Activated CD4-positive, alpha-beta T cell treated with anti-CD3 and anti-CD28 coated beads, Interleukin-2, amount 10 ng/mL, durations not matched to agents 7 days and 5 days (primary cell): Measurements from ENCODE around the gene SUB1. TPM values are rescaled to one million over a fixed set of nuclear protein-coding genes. Genes with fewer than 3 reads are reported as not detected.
"Not testable (repeated sequence)": the region's sequence is repeated elsewhere in the genome, so short reads cannot be mapped to it uniquely, and the experiment has no call there.

Source experiments
- CTCF ChIA-PET: fragments of 350-600 bp; sonication (Branson Sonifier 250); formaldehyde crosslinking; loops from one replicate; lab custom pipeline; 2021; ENCODE audit warnings: antibody characterized with exemption; lab: Charles Lee
- POLR2A ChIA-PET: fragments of 350-600 bp; sonication (Branson Sonifier 250); formaldehyde crosslinking; loops from one replicate; lab custom pipeline; 2021; ENCODE audit warnings: antibody characterized with exemption; lab: Charles Lee
- DNase-seq: peaks from one replicate; pipeline ENCODE4 v3.0.0-alpha.2; 2020
- H3K27ac Mint-ChIP-seq: one replicate; pipeline ENCODE4 v1.8.0; 2021; ENCODE audit warnings: mild to moderate bottlenecking, moderate library complexity, mixed read lengths
- H3K27me3 Mint-ChIP-seq: one replicate; pipeline ENCODE4 v1.8.0; 2021; ENCODE audit warnings: mixed read lengths
- H3K36me3 Mint-ChIP-seq: one replicate; pipeline ENCODE4 v1.8.0; 2021; ENCODE audit warnings: low read depth, mixed read lengths
- H3K4me1 Mint-ChIP-seq: one replicate; pipeline ENCODE4 v1.8.0; 2021; ENCODE audit warnings: mixed read lengths
- H3K4me3 Mint-ChIP-seq: one replicate; pipeline ENCODE4 v1.8.0; 2021; ENCODE audit warnings: mild to moderate bottlenecking, moderate library complexity, mixed read lengths
- H3K9me3 Mint-ChIP-seq: one replicate; pipeline ENCODE4 v1.8.0; 2021; ENCODE audit warnings: mixed read lengths
- total RNA-seq, 2 experiments: library from RNA; stranded (reverse); gene quantifications; one replicate each; pipeline ENCODE4 v1.2.3, GENCODE V29; 2021

Gene SUB1
- 100 to 1,000 TPM; 430 to 446 TPM for total RNA-seq

DNA sequence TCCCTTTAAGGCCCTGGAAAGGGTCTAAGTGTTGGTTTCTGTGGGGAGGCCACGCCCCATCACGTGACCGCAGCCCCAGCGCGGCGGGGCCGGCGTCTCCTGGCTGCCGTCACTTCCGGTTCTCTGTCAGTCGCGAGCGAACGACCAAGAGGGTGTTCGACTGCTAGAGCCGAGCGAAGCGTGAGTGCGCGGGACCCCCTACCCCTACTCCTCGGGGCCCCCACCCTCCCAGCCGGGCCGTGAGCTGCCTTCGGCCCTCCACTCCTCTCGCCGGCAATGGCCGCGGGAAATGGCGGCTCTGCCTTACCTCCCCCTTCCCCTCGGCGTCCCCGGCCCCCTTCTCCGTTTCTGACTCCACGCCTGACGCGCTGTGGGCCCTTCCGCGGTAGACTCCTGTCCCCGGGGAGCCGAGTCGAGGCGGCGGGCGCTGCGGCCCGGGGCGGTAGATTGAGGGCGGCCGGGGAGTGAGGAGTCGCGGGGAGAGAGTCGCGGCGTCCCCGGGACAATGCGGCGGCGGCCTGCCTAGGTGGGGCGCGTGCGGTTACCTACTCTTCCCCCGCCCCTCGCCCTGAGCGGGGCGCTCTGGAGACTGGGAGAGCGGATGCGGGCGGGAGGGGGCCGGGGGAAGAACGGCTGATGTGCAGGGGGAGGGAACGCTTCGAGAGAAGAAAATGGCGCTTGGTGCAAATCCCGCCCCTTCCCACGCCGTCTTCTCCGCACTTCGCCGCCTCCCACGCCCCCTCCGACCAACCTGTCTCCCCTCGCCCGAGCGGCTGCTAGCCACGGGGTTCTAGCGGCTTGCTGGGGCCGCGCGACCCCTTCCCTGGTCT lies at the start of gene SUB1:
Gene SUB1 (plus strand): TSS at position 112 of the 830 bp plus-strand sequence. CDS start 2,956 bp downstream, outside the sequence.
- peaks cover 71% of the 10 kb centered on the region for H3K4me1 Mint-ChIP-seq

DNA sequence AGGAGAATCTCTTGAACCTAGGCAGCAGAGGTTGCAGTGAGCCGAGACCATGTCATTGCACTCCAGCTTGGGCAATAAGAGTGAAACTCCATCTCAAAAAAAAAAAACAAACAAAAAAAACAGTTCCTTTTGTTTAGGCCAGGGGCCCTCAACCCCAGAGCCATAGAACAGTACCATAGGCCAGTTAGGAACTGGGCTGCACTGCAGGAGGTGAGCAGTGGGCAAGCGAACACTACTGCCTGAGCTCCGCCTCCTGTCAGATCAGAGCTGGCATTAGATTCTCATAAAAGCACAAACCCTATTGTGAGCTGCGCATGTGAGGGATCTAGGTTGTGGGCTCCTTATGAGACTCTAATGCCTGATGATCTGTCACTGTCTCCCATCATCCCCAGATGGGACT lies 49.1 kb upstream of the SUB1 start:
- peaks cover 17% of the 10 kb centered on the region for H3K36me3 Mint-ChIP-seq
- no peak overlapping the region for H3K4me3 Mint-ChIP-seq

More for the DNA sequence above, at the start of gene SUB1:
- Mint-ChIP-seq H3K9me3 (no peaks in the 10 kb centered on the region), H3K36me3 (peaks cover 25% of the 10 kb centered on the region), H3K27me3 (no peaks in the 10 kb centered on the region), H3K27ac (peak within 1 kb of the TSS; percentile 99), H3K4me3 (peak within 1 kb of the TSS; percentile 93)
- ChIA-PET POLR2A (no interaction called here), CTCF (interaction anchor here (0.6 to 3.3 kb wide), 8 partner anchors 10 to 120 kb away, joined by 3 to 20 read pairs (median 4); no protein-coding TSS in a partner anchor)
- peak; percentile 95 for DNase-seq

DNA sequence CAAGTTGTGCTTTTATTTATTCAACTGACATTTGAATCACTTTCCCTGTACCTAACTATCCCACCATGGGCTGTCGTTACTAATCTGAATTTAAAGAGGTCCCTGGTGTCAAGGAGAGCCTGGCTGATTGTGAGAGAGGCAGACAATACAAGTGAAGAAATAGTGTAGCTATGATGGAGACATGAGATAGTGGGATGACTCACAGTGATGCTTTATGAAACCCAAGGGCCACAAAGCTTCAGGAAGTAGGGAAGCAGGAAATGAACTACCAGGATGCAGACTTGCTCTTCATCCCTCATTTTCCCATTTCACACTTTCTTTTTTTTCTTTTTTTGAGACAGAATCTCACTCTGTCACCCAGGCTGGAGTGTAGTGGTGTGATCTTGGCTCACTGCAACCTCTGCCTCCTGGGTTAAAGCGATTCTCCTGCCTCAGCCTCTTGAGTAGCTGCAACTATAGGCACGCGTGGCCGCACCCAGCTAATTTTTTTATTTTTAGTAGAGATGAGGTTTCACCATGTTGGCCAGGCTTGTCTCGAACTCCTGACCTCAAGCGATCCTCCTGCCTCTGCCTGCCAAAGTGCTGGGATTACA lies 47.8 kb upstream of the SUB1 start:
- POLR2A ChIA-PET = interaction anchor here (0.7 kb wide), 1 partner anchor 38 kb away, joined by 3 read pairs; no protein-coding TSS in a partner anchor
- Mint-ChIP-seq H3K36me3 (peaks cover 20% of the 10 kb centered on the region), H3K27ac (peak overlapping the region; percentile 72), H3K4me1 (peaks cover 82% of the 10 kb centered on the region)
- CTCF ChIA-PET = interaction anchor here (1.5 to 2.9 kb wide), 4 partner anchors 9 to 53 kb away, joined by 7 to 13 read pairs (median 10); no protein-coding TSS in a partner anchor
- not testable (repeated sequence) for H3K9me3 Mint-ChIP-seq, H3K27me3 Mint-ChIP-seq, H3K4me3 Mint-ChIP-seq, DNase-seq

More for the DNA sequence above, 49.1 kb upstream of the SUB1 start:
- peaks cover 2% of the 10 kb centered on the region for H3K9me3 Mint-ChIP-seq
- no peaks in the 10 kb centered on the region for H3K27me3 Mint-ChIP-seq
- CTCF ChIA-PET = interaction anchor here (0.7 to 2.9 kb wide), 6 partner anchors 8 to 54 kb away, joined by 4 to 13 read pairs (median 8); no protein-coding TSS in a partner anchor
- no peak for DNase-seq
- H3K27ac Mint-ChIP-seq = peak overlapping the region; percentile 33
- POLR2A ChIA-PET = no interaction called here
- H3K4me1 Mint-ChIP-seq = peaks cover 85% of the 10 kb centered on the region

GRCh38 chr5:32538031-32538547 lies 47.3 kb upstream of the SUB1 start:
- peak; percentile 41 for DNase-seq
- ChIA-PET POLR2A (interaction anchor here (0.6 kb wide), 1 partner anchor 48 kb away, joined by 4 read pairs; no protein-coding TSS in a partner anchor), CTCF (interaction anchor here (1.5 to 2.9 kb wide), 3 partner anchors 9 to 45 kb away, joined by 7 to 13 read pairs (median 12); no protein-coding TSS in a partner anchor)
- peak overlapping the region; percentile 72 for H3K27ac Mint-ChIP-seq
- H3K4me1 Mint-ChIP-seq = peaks cover 82% of the 10 kb centered on the region
- H3K4me3 Mint-ChIP-seq = no peak overlapping the region
- H3K9me3 Mint-ChIP-seq = peaks cover 6% of the 10 kb centered on the region
- H3K27me3 Mint-ChIP-seq = no peaks in the 10 kb centered on the region
- peaks cover 22% of the 10 kb centered on the region for H3K36me3 Mint-ChIP-seq

DNA sequence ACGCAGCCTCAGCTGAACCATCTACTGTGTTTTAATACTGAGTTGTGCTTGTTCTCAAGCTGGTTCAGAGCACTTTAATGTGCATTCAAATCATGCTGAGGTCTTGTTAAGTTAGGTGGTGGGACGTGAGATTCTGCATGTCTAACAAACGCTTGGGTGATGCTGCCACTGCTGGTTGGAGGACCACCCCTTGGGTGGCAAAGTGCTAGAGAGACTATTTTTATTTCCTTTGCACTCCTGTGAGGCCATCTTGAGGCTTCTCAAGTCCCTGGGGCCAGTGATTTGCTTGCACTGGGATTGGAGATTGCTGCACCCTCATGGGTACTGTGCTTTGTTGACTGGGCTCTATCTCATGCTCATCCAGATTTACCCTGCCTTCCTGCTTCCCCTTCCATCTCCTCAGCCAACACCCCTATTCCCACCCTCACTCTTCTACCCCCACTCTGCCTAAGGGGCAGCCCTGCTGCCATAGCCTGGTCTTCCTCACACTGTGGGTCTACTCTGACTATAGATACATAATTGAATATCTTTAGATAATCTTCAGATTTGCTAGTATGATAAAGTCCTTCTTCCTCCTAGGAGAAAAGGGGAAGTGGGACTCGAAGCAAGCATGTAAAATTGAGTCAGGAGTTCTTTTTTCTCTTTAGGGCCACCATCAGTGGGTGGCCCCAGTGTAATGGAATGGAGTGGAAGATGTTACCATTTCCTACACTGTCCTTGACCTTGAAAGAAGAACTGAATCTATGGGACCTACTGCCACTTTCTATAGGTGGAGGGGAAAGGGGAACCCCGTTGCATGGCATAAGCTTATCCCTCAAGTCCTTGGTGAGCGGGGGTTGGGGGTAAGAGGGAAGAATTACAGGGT lies 45.1 kb upstream of the SUB1 start:
- POLR2A ChIA-PET = no interaction called here
- peaks cover 22% of the 10 kb centered on the region for H3K36me3 Mint-ChIP-seq
- DNase-seq = no peak
- H3K27ac Mint-ChIP-seq = no peak overlapping the region
- CTCF ChIA-PET = interaction anchor here (1.0 kb wide), 1 partner anchor 29 kb away, joined by 4 read pairs; no protein-coding TSS in a partner anchor
- H3K4me3 Mint-ChIP-seq = no peak overlapping the region
- H3K9me3 Mint-ChIP-seq = peaks cover 6% of the 10 kb centered on the region
- H3K4me1 Mint-ChIP-seq = peaks cover 69% of the 10 kb centered on the region
- H3K27me3 Mint-ChIP-seq = no peaks in the 10 kb centered on the region

GRCh38 chr5:32541241-32541640 lies 44.1 kb upstream of the SUB1 start:
- POLR2A ChIA-PET = no interaction called here
- DNase-seq = no peak
- Mint-ChIP-seq H3K9me3 (peaks cover 6% of the 10 kb centered on the region), H3K36me3 (peaks cover 19% of the 10 kb centered on the region), H3K4me1 (peaks cover 59% of the 10 kb centered on the region), H3K27ac (no peak overlapping the region), H3K4me3 (no peak overlapping the region), H3K27me3 (no peaks in the 10 kb centered on the region)
- CTCF ChIA-PET = interaction anchor here (1.1 to 1.4 kb wide), 2 partner anchors 49 to 52 kb away, joined by 3 to 5 read pairs; no protein-coding TSS in a partner anchor

- Mint-ChIP-seq H3K4me1 (peaks cover 48% of the 10 kb centered on the region), H3K36me3 (peaks cover 19% of the 10 kb centered on the region), H3K27ac (peak overlapping the region; percentile 88), H3K9me3 (peaks cover 6% of the 10 kb centered on the region), H3K4me3 (peak overlapping the region; percentile 23), H3K27me3 (no peaks in the 10 kb centered on the region)
- peak; percentile 56 for DNase-seq
- CTCF ChIA-PET = interaction anchor here (1.1 to 1.4 kb wide), 3 partner anchors 8 to 53 kb away, joined by 3 to 5 read pairs (median 4); no protein-coding TSS in a partner anchor
- POLR2A ChIA-PET = interaction anchor here (0.7 kb wide), 1 partner anchor 29 kb away, joined by 3 read pairs; no protein-coding TSS in a partner anchor
Measured at GRCh38 chr5:32542216-32543059, 42.9 kb upstream of the SUB1 start.

DNA sequence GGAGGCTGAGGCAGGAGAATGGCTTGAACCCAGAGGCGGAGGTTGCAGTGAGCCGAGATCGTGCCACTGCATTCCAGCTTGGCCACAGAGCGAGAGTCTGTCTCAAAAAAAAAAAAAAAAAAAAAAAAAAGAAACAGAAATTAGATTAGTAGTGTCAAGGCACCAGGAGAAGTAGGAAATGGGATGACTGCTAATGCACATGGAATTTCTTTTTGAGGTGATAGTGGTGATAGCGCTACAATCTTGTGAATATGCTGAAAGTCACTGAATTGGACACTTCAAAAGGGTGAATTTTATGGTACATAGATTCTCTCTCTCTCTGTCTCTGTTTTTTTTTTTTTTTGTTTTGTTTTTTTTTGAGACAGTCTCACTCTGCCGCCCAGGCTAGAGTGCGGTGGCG lies 42.1 kb upstream of the SUB1 start:
- CTCF ChIA-PET = interaction anchor here (1.1 kb wide), 1 partner anchor 9 kb away, joined by 4 read pairs; no protein-coding TSS in a partner anchor
- Mint-ChIP-seq H3K4me3 (no peak overlapping the region), H3K4me1 (peaks cover 40% of the 10 kb centered on the region), H3K27ac (no peak overlapping the region), H3K27me3 (no peaks in the 10 kb centered on the region), H3K36me3 (peaks cover 21% of the 10 kb centered on the region), H3K9me3 (peaks cover 6% of the 10 kb centered on the region)
- POLR2A ChIA-PET = no interaction called here
- no peak for DNase-seq

DNA sequence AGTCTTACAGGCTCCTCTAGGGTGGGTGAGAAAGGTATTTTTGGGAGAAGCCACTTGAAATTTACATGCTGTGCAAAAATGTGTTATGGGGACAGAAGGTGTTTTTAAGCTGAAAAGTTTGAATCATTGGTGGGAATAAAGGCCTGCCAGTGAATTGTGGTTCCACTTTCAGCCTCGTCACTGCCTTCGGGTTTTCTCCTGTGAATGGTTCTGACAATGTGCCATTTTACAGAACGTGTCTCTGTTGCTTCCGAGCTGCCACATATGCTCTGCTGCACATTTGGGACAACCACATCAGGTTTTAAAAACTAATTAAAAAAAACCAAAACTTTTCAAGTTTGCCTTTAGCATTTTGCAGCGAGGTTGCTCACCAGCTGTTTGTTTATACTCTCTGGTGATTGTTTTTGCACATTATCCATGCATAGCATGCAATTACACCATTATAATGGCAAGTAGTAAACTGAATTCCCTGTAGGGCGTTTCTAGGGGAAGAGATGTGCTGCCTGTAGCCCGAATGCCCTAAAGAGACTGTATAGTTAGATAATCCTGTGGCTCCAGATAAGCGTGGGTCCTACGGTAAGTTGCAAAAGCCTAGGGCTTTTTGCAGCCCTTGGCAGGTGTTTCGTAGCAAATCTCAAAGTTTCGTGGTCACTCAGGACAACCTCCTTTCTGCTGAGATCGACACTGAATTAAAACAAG lies 40.1 kb upstream of the SUB1 start:
- ChIA-PET POLR2A (no interaction called here), CTCF (interaction anchor here (0.8 to 1.9 kb wide), 4 partner anchors 9 to 15 kb away, joined by 3 to 5 read pairs (median 4); no protein-coding TSS in a partner anchor)
- peaks cover 24% of the 10 kb centered on the region for H3K4me1 Mint-ChIP-seq
- H3K36me3 Mint-ChIP-seq = peaks cover 13% of the 10 kb centered on the region
- H3K27me3 Mint-ChIP-seq = no peaks in the 10 kb centered on the region
- no peak for DNase-seq
- H3K9me3 Mint-ChIP-seq = peaks cover 6% of the 10 kb centered on the region
- no peak overlapping the region for H3K27ac Mint-ChIP-seq
- H3K4me3 Mint-ChIP-seq = no peak overlapping the region

DNA sequence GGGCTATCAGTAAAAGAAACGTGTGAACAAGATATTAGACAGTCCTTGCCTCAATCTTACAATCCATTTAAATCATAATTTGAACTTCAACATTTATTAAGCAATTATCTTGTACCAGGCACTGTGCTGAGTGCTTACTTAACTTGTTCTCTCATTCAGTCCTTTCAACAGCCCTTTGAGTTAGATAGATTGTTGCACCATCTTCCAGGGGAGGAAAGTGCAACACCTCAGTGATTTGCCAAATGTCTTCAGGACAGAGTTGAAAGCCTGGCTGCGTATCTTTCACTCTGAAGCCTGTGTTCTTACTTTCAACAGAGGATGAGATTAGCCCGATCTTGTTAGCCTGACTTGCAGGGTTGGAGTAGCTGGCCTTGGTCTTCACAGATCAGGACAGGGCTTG lies 34.2 kb upstream of the SUB1 start:
- POLR2A ChIA-PET = no interaction called here

More for the DNA sequence above, 34.2 kb upstream of the SUB1 start:
- H3K4me1 Mint-ChIP-seq = peaks cover 11% of the 10 kb centered on the region
- no peaks in the 10 kb centered on the region for H3K27me3 Mint-ChIP-seq
- H3K27ac Mint-ChIP-seq = no peak overlapping the region
- peaks cover 6% of the 10 kb centered on the region for H3K9me3 Mint-ChIP-seq
- CTCF ChIA-PET = interaction anchor here (1.4 kb wide), 1 partner anchor 23 kb away, joined by 4 read pairs; no protein-coding TSS in a partner anchor
- DNase-seq = no peak
- H3K4me3 Mint-ChIP-seq = no peak overlapping the region
- H3K36me3 Mint-ChIP-seq = peaks cover 30% of the 10 kb centered on the region
